Activated CD8-positive, alpha-beta memory T cell treated with anti-CD3 and anti-CD28 coated beads, Interleukin-2, amount 50 U/mL, for 1 hour (primary cell): ENCODE data around the gene NKIRAS2.

Source experiments
- DNase-seq: peaks from one replicate; pipeline ENCODE4 v3.0.0-alpha.2; 2020; ENCODE audit errors: extremely low read depth

The NKIRAS2 gene

DNA sequence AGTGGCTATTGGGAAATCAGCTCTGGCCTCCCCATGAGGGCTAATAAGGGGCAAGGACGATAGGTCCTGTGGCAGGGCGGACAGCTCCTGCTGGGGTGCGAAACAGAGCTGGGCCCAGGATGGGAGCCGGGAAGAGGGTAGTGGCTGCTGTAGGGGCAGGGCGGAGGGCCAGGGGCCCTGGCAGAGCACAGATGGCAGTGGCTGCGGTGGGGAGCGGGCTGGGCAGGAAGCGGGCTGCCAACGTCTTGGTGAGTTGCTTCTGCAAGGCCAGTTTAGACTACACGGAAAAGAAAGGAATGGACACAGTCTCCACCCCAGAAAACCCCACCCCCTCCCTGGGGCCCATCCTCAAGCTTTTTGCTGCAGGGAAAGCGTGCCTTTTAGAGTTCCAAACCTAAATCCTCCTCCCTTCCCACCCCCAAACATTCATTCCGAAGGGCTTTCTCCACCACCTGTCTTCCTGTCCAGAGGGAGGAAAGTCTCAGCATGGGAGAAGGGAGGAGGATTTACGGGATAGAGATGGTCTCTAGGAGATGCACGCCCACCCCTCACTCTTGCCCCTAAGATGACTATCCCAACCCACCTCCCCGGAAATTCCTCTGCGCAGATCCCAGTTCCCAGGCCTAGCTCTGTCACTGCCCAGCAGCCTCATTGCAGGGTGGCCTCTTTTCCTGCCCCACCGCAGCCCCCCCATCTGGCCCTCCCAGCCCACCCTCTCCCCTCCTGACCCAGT, 7.1 kb downstream of the NKIRAS2 start:
- no peak for DNase-seq

DNA sequence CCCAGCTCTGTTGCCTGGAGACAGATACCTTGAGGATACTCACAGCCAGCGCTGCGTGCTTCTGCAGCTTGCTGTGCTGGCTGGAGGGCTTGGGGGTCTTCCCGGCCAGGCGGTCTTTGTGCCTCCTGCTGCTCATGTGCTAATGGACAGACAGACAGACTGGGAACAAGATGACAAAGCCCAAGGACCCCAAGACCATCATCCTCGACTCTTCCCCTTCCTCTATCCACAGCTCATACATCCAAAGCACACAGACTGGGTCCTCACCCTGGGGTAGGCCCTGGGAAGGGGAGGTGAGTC, 7.7 kb downstream of the NKIRAS2 start:
- no peak for DNase-seq

DNA sequence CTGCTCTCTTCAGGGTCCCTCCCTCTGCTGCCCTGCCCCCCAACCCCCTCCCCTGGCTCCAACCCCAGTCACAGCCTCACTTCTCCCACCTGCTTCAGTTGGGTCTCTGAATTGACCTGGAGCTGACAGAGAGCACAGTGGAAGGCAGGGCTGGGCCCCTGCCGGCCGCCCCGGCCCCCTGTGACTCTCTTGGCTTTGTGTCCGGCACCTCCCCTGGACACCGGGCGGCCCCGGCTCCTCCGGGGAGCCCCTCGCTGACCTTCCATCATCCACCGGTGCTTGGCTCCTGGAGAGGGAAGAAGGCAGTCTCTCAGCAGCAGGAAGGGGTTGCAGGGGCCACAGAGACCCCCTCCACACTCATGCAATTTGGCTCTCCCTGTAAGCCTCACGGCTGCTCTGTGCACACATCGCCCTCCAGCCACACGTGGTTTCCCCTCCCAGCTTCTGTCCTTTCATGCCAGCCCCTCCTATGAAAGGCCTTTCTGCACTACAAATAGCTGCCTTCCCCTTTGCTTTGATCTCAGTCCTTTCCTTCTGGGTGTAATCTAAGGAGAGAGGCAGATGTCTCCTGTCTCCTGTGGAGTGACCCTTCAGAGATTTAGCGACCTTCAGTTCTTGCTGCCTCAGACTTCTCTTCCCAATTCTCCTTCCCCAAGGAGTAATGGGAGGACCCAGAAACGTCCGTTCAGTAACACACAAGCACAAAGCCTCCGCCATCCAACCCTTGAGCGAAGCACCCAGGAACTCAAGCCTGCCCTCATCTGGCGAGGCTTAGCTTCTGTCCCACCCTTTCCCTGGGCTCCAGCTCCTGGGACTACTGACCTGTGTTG, 8.3 kb downstream of the NKIRAS2 start:
- DNase-seq: no peak

DNA sequence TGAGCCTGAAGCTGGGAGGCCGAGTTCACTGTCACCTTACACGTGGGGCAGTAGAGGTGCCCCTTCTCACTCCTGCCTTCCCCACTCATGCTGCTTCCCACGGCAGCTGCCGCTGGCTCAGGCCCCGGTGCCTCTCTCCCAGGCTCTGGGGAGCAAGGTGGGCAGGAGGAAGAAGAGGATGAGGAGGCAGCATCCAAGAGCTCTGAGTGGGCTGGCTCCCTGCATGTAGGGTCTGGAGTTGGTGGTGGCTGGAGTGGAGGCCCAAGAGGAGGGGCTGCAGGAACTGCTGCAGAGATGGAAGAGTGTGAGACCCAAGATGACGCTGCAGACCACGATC, 8.9 kb downstream of the NKIRAS2 start:
- no peak for DNase-seq

DNA sequence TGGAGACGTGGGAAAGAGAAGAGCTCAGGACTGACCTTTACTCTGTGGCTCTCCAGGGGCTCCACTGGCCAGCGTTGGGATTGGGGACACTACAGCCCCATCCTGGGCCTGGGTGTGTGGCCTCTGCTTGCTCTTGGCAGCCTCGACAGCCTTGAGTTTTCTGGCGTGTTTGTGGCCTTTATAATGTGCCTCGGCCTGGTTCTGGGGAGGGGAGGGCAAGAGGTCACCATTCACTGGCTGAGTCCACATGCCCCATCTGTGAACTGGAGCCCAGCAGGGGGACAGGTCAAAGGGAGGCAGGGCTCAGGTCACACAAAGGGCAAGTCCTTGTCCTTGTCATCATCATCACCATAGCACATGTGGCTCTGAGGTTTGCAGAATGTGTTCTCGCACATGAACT, 11.7 kb downstream of the NKIRAS2 start:
- DNase-seq: no peak

DNA sequence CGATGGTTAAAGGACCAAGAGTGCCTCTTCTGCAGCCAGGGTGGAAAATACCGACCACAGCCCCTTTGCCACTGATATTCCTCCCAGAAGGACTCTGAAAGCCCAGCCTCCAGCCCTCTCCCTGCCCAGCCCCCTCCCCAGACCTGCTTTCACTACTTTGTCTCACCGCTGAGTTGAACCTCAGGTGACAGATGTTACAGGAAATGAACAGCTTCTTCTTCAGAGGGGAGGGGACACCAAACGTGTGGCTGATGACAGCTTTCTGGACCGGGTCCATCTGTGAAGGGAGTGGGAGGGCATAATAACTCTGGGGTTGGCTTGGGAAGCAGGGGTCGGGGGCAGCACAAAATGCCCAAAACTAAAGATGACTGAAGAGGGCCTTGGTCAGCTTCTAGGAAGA, 14.2 kb downstream of the NKIRAS2 start:
- DNase-seq: no peak

DNA sequence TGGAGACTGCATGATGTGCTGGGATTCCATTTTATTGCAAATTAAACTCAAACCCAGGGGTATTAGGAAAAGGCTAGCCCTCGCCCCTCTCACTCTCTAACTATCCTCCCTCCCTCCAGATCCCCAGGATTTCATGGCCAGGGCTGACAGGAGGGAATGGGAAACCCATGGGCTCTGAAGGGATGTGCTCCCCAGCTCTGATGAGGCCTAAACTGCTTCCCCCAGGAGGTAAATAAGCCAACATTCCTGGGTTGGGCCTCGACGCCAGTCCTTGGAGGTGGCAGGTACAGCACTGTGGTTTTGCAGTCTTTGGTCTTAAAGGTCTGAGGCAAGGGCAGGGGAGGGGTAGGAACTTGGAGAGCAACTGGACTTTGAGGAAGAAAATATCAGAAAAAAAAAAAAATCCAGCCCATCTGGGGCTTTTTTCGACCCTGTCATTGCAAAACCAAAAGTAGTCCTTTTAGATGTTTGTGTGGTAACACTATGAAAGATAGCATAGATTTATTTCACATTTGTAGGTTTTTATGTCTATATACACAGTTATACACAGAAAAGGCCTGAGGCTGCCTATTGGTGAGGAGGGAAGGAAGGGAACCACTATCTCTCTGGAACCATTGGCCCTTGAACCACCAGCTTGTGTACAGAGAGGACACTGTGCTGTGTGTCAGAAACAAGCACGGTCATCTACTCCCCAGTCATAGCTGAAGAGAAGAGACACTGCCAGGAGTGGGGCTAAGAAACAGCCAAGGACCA, 18.5 kb downstream of the NKIRAS2 start:
- no peak for DNase-seq

DNA sequence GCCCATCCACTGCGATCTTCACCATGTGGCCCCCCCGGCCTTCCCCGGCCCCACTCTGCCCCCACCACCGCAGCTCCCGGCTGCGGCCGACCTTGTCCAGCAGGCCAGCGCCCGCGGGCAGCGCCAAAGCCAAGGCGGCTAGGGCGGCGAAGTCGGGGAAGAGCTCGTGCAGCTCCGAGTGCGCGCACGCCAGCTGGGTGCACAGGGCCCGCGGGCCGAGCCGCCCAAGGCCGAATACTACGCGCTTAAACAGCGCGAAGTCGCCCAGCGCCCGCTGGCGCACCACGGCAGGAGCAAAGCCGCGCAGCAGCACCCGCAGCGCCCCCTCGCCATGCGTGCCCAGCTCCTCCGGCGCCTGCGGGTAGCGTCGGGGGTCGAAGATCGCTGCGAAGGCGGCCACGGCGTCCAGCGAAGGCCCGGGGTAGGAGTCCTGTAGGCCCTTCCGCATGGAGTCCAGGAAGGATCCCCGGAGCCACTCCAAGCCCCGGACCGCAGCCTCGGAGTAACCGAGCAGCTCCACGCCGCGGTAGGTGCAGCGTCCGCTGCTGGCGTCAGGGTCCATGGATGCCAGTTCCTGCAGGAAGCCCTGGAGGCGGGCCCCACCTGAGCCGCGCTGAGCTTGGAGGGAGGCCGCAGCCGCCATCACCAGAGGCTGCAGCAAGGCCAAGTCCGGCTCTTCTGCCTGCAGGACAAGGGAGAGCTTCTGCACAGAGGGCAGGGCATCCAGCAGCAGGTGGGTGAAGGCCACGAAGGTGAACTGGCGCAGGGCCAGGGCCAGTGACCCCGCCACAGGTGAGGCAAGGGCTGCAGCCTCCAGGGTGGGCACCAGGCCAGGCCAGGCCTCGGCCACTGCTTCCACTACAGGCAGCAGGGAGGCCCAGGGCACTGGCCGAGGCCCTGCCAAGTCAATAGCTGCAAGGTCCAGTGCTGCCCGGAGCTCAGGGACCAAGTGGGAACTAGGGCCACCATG, 20.2 kb downstream of the NKIRAS2 start:
- DNase-seq: no peak

DNA sequence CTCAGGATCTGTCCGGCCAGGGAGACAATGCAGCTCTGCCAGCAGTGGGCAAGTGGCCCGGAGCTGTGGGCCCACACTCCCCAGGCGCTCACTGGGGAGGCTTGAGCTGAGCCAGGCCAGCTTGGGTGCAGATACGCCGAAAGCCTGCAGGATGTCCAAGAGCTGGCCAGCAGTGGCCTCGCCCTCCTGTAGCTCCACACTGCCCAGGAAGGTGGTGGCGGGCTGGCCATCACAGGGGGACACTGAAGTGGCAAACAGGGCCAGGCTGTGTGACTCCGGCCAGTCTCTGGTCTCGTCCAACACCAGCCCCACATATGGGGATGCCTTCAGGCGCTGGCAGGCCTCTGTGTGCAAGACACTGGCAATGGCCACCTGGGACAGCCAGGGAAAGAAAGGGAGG, 20.9 kb downstream of the NKIRAS2 start:
- DNase-seq: no peak

DNA sequence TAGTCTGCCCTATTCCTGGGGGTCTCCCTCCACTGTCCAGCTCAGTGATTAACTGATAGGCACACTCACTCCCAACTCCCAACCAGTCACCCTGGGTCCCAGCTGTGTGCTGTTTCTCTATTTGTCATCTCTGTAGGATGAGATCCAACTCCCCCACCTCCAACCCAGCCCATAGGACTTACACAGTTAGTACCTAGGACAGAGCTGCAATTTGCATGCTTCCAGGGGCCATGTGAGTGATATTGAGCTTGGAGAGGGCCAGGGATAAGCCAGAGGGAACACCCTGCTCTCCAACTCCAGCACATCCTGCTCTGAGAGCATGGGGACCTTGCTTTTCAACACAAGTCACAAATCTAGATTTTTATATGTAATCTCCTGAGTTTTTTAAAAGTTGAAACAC, 21.7 kb downstream of the NKIRAS2 start:
- DNase-seq: no peak

DNA sequence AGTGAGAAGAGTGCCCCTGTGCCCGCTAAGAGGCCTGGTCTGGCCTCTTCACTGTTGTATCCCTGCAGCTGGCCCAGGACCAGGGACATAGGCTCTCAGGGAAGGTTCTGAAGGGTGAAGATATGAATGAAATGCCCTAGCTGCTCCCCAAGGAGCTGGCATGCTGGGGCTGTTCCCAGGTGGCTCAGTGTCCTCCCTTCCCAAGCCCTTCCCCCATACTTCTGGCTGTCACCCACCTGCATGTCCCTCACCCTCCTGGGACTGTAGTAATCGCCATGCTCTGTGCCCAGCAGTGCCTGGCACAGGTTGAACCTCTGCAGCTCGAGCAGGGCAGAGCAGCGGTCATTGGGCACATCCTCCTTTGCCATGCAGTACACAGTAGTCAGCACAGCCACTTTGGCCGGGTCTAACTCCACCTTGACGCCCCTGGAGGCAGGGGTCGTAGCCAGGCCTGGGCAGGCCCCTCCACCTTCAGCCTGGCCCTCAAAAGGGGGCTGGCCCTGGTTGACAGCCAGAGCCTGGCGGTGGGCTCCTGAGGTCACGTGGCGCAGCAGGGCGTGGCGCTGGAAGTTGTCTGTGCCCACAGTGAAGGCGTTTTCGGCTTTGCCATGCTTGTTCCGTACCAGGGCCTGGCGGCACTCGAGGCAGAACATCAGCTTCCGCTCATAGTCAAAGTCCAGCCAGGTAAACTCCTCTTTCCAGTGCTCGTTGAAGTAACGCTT, 22.9 kb downstream of the NKIRAS2 start:
- DNase-seq: no peak

DNA sequence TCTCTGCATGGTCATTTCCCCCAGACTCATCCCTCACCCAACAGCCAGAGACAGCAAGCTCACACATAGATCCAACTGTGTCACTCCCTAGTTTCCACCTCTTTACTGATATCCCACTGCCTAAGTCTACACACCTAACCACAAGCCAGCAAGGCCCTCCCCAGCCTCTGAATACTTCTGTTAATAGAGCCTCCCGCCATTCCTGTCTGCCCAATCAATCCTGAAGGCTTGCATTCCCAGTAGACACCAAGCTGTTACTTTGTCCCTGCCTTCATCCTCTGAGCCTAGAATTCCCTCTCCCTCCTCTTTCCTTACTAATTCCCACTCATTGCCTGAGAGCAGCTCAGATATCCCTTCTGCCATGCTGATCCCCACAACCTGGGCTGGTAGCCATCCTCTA, 25.8 kb downstream of the NKIRAS2 start:
- DNase-seq: no peak

DNA sequence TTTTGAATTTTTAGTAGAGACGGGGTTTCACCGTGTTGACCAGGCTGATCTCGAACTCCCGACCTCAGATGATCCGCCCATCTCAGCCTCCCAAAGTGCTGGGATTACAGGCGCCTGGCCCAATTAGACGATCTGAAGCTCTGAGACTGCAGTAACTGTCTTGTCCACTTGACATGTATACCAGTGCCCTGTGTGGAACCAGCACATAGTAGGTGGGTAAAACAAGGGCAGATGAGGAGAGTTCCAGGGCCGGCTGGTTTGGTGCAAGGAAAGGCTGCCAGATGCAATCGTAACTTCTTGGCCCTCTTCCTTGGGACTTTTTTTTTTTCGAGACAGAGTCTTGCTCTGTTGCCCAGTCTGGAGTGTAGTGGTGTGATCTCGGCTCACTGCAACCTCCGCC, 27.5 kb downstream of the NKIRAS2 start:
- DNase-seq: no peak

DNA sequence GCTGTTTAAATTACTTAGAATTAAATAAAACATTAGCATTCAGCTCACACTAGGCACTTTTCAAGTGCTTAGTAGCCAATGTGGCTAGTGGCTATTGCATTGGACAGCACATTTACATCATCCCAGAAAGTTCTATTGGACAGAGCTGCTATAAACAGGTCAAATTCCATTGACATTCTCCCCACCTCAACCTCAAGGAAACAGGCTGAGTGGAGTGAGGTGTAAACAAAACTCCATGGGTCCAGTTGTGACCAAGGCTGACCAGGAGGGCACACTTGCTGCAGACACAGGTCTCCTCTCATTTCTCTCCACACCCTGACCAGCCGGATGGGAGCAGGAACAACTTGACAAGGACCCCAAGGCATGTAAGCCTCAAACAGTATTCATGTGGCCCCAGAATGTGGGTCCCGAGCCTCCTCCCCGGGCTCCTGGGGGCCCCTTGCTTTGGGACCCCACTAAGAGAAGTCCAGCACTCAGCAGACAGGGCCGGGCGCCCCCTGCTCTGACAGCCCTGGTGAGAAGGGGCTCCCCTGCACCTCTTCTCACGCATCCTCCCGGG, 30.0 kb downstream of the NKIRAS2 start:
- no peak for DNase-seq

DNA sequence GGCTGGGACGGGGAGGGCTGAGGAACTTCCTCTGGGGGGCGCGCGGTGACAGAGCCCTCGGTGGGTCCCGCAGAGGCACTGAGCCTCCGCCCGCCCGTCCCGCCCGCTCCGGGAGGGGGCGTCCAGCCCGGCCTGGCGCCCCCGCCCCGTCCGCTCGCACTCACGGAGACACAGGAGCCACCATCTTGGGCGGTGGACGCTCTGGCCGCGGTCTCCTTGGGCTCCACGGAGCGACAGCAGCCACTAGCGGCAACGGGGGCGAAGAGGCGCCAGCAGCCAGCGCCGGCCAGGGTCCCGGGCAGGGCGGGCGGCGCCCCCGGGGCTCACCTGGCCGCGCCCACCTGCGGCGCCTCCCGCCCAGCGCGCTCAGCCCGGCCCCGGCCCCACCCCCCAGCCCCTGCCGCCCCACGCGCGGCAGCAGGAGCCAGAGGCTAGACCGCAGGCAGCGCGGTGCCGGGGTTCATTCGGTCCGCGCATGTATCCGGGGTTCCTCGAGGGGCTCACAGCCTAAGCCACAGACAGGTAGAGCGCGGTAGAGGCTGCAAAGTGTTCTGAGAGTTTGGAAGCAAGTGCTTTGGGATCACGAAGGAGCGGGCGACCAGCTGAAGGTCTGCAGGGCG, 30.6 kb downstream of the NKIRAS2 start, which contains the start of gene C17orf113:
C17orf113 (minus strand) TSS at position 209 of the 620 bp plus-strand sequence. CDS start 7,225 bp downstream, outside the sequence.
- no peak for DNase-seq

DNA sequence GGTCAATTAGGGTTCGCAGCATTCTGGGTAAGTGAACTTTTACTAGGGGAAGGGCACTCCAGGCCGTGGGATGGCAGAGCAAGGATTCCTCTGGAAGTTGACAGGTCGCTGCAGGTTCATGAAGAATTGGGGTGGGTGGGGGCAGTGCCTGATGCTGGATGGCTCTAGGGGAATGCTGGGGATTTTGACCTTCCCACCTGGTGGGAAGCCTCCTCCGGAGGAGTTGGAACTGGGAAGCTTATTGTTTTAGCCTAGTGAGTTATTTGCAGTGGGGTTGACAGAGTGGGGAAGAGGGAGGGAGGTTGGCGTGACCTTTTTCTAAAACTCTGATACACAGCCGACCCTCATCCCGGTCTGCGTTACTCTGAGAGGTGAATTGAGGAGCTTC, 31.1 kb downstream of the NKIRAS2 start:
- no peak for DNase-seq

DNA sequence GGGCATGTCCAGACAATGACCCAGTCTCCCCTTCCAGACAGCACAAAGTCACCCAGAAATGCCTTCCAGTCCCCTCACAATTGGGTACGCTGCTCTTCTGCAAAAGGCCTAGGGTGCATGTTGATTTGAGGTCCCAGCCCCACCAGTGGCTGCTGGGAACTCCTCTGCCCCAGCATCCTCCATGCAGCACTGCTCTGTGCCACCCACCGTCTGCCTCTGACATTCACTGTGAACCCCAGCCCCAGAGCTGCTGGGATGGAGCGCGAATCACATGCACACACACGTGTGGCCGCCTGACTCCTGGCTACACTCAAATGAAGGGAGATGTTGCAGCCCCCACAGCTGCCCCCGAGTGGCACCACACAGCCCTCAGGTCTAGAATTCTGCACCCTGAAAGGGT, 31.8 kb downstream of the NKIRAS2 start:
- no peak for DNase-seq

DNA sequence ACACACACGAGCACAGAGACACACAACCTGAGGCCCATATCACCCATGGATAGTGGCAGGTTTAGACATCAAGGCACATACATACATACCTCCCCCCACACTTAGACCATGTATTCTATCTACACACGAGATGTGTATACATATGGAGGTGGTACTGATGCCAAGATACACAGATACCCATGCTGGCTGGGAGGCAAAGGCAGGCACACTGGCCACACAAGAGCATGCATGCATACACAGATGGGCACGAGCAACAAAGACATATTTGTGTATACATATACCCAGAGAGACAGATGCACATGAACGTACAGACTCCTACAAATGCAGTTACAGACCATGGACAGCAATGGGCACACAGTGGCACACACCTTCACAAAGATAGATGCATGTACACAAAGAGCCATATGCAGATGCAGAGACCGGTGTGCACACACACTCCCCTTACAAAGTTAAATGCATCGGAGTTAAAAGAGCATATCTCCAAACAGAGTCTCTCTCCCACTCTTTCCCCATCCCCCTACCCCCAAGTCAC, 32.5 kb downstream of the NKIRAS2 start:
- no peak for DNase-seq

DNA sequence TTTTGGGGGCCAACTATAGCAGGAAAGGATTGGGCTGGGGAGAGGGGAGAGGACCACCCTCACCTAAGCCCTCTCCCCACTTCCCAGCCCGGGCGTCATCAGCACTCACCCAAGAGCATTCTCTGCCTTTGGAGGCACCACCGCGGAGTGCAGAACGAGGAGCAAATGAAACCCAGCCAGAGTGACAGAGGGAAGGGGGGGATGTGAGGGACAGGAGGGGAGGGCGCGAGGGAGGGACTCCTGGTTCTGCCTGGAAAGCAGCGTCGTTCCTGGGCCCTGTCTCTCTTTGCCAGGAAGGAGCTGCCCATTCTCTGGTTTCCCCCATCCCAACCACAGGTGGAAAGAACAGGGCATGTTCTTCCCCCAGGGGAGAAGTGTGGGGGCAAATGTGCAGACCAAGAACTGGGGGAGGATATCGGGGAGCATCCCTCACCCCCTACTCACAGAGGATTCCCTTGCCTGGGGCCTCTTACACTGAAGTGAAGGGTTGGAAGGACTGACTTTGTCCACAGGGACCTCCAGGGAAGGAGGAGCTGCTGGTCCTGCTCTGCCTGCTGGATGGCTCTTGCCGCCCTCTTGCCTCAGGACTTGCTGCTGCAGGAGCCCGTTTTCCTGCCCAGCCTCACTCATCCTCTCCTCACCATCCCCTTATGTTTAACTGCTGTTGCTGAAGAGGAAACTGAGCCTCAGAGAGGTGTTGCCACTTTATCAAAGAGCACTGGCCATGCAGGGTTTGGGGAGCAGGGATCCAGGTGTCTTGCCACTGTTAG, 34.0 kb downstream of the NKIRAS2 start:
- DNase-seq: no peak
